Prostate gland (tissue), 2 donors: ENCODE results near the gene MAML3.

ENCODE experiments used
- CTCF ChIP-seq, 4 experiments: fragments of 200-600 bp in 2 of 4; fragments of 450-650 bp in 2 of 4; sonication (generic) in 2 of 4; IDR thresholded peaks; 1 replicate in 3 of 4; 2 replicates in 1 of 4; pipeline ENCODE4 v1.5.1; 2016 to 2019; ENCODE audit warnings: antibody characterized with exemption in 4 of 4, mild to moderate bottlenecking in 2 of 4, moderate library complexity in 2 of 4
- POLR2A ChIP-seq: fragments of 450-650 bp; IDR thresholded peaks from one replicate; pipeline ENCODE4 v1.6.1; 2016; ENCODE audit warnings: antibody characterized with exemption, mild to moderate bottlenecking

DNA sequence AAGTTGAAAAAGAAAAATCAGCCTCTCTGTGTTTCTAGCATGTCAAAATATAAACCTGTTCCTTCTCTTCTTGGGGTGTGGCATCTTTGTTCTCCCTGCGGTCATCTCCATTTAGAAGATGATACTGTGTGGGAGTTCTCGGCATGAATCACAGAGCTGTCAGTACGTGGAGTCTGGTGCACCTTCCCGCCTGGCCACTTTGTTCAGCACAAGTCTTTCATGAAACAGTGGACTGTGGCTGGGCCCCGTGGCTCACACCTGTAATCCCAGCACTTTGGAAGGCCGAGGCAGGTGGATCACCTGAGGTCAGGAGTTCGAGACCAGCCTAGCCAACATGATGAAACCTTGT is 166.5 kb downstream of the MAML3 start:
- TF ChIP-seq CTCF (IDR thresholded peaks at IDR 0.05) (no peak), POLR2A (no peak)
